ENCODE data around the gene DDX10.

DDX10 gene

DNA sequence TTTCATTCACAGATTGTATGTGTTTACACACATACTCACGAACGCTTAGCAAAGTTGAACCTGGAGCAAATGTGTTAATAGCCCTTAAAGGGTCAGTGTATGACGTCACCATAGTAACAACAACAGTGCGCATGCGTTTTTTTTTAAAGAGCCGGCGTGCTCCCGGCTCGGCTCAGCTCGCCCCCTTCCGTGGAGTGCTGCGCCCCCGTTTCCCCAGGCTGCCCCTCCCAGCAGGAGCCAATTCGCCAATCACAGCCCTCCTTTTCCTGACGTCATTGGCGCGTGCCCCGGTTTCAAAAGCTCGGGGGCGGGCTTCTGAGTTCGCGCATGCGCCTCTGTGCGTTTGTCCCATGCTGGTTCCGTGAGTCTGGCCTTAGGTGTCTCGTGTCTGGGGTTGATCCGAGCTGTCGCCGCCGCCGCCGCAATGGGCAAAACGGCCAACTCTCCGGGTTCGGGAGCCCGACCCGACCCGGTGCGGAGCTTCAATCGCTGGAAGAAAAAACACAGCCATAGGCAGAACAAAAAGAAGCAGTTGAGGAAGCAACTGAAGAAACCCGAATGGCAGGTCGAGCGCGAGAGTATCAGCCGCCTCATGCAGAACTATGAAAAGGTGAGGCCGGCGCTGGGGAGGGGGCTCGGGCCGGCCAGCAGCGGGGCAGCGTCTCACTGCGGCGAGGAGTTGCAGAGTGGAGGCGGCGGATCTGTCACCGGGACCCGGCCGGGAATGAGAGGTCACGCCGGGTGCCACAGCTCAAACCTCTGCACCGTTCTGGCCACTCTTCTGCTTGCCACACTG lies at the start of gene DDX10:
TSS of gene DDX10 (plus strand) at position 340 of the 796 bp plus-strand sequence. CDS start at position 425, 85 bp downstream.
- H3K36me3 ChIP-seq (ENCODE audit: insufficient read depth, low read length), result peaks cover 22% of the 10 kb centered on the region
- TF ChIP-seq POLR2AphosphoS5 (IDR thresholded peaks at IDR 0.05; ENCODE audit: borderline replicate concordance, low read depth, low read length), result peak; percentile 73
- no peak for TF ChIP-seq FOXP2 (optimal IDR thresholded peaks at IDR 0.05; ENCODE audit: control extremely low read depth, extremely low read length, insufficient read depth)
- TF ChIP-seq EZH2 (IDR thresholded peaks at IDR 0.05), result no peak

DNA sequence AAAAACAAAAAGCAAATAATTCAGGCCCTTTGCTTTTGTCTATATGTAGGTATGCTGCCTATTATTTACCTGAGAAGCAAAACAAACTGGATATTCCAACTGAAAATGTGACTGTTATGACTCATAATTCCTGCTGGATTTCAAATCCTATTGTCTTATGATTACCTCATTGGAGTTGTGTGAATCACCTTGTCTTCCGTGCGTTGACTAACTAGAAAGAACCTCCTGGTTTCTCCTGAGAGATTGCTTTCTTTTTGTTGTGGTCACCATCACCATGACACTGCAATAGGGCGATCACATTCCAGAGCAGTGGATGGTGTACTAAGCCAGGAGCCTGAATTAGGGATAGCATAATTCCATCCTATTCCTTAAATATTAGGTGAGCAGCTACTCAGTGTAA lies 48.3 kb upstream of the DDX10 start:
- Histone ChIP-seq H3K27ac (no peak overlapping the region), H3K9me3 (ENCODE audit: low read depth, low read length) (no peaks in the 10 kb centered on the region), H3K4me3 (no peak overlapping the region), H3K9ac (ENCODE audit: insufficient read length) (no peak overlapping the region), H3K36me3 (ENCODE audit: insufficient read depth, low read length) (no peaks in the 10 kb centered on the region)
- no peak for DNase-seq (ENCODE audit: low read depth, low spot score)
- TF ChIP-seq EZH2 (IDR thresholded peaks at IDR 0.05) (no peak), FOXP2 (optimal IDR thresholded peaks at IDR 0.05; ENCODE audit: control extremely low read depth, extremely low read length, insufficient read depth) (no peak), POLR2AphosphoS5 (IDR thresholded peaks at IDR 0.05; ENCODE audit: borderline replicate concordance, low read depth, low read length) (no peak)

More for the DNA sequence above, at the start of gene DDX10:
- H3K27ac ChIP-seq, result peak within 1 kb of the TSS; percentile 20
- no peaks in the 10 kb centered on the region for H3K9me3 ChIP-seq (ENCODE audit: low read depth, low read length)
- peak within 1 kb of the TSS; percentile 97 for H3K4me3 ChIP-seq
- DNase-seq (ENCODE audit: low read depth, low spot score), result peak; percentile 93
- H3K9ac ChIP-seq (ENCODE audit: insufficient read length), result peak within 1 kb of the TSS; percentile 96

DNA sequence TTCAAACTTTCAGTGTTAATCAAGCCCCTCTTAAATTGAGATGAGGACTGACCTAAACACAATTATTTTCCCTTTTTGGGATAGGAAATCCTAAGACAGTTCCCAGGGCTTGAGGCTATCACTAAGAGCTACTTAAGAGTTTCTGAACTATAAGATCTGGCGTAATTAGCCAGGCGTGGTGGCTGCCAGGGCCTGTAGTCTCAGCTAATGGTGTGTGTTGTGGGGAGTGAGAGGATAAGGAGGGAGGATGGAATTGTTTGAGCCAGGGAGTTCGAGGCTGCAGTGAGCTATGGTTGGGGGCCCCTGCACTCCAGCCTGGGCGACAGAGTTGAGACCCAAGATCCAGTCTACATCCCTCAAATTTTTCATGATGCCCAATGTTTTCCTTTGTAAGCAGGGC lies 47.8 kb upstream of the DDX10 start:
- TF ChIP-seq EZH2 (IDR thresholded peaks at IDR 0.05) (no peak), POLR2AphosphoS5 (IDR thresholded peaks at IDR 0.05; ENCODE audit: borderline replicate concordance, low read depth, low read length) (no peak), FOXP2 (optimal IDR thresholded peaks at IDR 0.05; ENCODE audit: control extremely low read depth, extremely low read length, insufficient read depth) (no peak)
- no peak for DNase-seq (ENCODE audit: low read depth, low spot score)
- no peak overlapping the region for H3K27ac ChIP-seq
- no peaks in the 10 kb centered on the region for H3K9me3 ChIP-seq (ENCODE audit: low read depth, low read length)
- no peak overlapping the region for H3K4me3 ChIP-seq
- H3K9ac ChIP-seq (ENCODE audit: insufficient read length), result no peak overlapping the region
- H3K36me3 ChIP-seq (ENCODE audit: insufficient read depth, low read length), result no peaks in the 10 kb centered on the region

DNA sequence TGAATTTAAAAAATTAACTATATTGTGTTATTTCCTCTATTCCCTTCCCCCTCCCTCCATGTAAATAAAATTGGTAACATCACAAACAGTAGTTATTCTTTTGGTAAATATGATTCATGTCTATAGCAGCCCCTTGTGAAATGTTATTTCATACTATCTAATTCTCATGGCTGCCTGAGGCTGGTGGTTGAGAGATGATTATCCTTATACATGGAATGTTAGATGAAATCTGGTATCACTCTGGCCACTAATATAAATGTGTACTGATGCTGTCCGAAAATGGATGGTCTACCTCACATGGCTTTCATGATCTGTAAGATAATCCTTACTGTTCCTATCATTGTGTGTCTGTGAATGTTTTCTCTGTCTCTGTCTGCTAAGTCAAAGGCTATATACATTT lies 46.3 kb upstream of the DDX10 start:
- Histone ChIP-seq H3K27ac (no peak overlapping the region), H3K4me3 (no peak overlapping the region), H3K9me3 (ENCODE audit: low read depth, low read length) (no peaks in the 10 kb centered on the region), H3K36me3 (ENCODE audit: insufficient read depth, low read length) (no peaks in the 10 kb centered on the region), H3K9ac (ENCODE audit: insufficient read length) (no peak overlapping the region)
- DNase-seq (ENCODE audit: low read depth, low spot score), result no peak
- no peak for TF ChIP-seq EZH2 (IDR thresholded peaks at IDR 0.05)
- TF ChIP-seq POLR2AphosphoS5 (IDR thresholded peaks at IDR 0.05; ENCODE audit: borderline replicate concordance, low read depth, low read length), result no peak
- TF ChIP-seq FOXP2 (optimal IDR thresholded peaks at IDR 0.05; ENCODE audit: control extremely low read depth, extremely low read length, insufficient read depth), result no peak

DNA sequence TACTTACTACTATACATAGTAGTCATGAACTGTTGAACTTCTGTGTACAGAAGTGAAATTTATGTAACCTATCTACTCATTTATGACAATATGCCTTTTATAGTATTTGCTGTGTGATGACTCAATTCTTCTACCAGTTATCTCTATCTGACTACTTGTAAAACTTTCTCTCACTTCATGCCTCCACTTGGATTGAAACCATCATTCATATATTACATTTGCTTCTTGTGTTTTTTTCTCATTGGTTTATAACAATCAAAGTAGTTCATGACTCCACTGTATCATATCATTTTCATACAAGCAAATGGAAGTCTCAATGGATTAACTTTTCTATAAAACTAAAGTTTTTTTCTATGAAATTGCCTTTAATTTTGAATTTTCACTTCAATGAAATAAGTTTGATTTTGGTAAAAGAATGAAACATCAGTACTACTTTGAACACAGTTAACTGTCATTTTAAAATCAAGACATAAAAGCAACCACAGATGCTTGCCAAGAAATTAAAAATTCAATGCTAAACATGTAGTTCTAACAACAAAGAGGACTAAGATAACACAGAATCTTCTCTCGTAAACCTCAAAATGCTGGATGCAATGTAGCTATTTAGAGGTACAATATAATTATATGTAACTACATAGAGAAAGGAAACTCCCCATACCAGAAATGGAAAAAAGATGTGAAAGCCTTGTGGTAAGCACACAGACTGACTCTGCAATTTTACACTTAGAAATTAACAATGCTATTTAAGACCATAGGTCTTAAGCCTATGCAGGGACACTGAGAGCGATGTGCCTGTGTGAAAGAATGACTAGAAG lies 43.7 kb upstream of the DDX10 start:
- H3K36me3 ChIP-seq (ENCODE audit: insufficient read depth, low read length), result no peaks in the 10 kb centered on the region
- DNase-seq (ENCODE audit: low read depth, low spot score), result no peak
- H3K4me3 ChIP-seq, result no peak overlapping the region
- H3K9ac ChIP-seq (ENCODE audit: insufficient read length), result no peak overlapping the region
- H3K9me3 ChIP-seq (ENCODE audit: low read depth, low read length), result no peaks in the 10 kb centered on the region
- no peak overlapping the region for H3K27ac ChIP-seq
- no peak for TF ChIP-seq FOXP2 (optimal IDR thresholded peaks at IDR 0.05; ENCODE audit: control extremely low read depth, extremely low read length, insufficient read depth)
- no peak for TF ChIP-seq EZH2 (IDR thresholded peaks at IDR 0.05)
- no peak for TF ChIP-seq POLR2AphosphoS5 (IDR thresholded peaks at IDR 0.05; ENCODE audit: borderline replicate concordance, low read depth, low read length)

DNA sequence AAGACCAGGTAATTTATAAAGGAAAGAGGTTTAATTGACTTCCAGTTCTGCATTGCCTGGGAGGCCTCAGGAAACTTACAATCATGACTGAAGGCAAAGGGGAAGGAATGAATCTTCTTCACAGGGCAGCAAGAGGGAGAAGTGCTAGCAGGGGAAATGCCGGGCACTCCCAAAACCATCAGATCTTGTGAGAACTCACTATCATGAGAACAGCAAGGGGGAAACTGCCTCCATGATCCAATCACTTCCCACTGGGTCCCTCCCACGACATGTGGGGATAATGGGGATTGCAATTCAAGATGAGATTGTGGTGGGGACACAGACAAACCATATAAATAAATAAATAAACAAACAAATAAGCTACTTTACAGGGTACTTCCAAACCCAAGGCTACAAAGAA lies 42.5 kb upstream of the DDX10 start:
- no peak overlapping the region for H3K4me3 ChIP-seq
- H3K9me3 ChIP-seq (ENCODE audit: low read depth, low read length), result no peaks in the 10 kb centered on the region
- DNase-seq (ENCODE audit: low read depth, low spot score), result no peak
- TF ChIP-seq EZH2 (IDR thresholded peaks at IDR 0.05) (no peak), POLR2AphosphoS5 (IDR thresholded peaks at IDR 0.05; ENCODE audit: borderline replicate concordance, low read depth, low read length) (no peak), FOXP2 (optimal IDR thresholded peaks at IDR 0.05; ENCODE audit: control extremely low read depth, extremely low read length, insufficient read depth) (no peak)
- no peak overlapping the region for H3K27ac ChIP-seq
- H3K9ac ChIP-seq (ENCODE audit: insufficient read length), result no peak overlapping the region
- no peaks in the 10 kb centered on the region for H3K36me3 ChIP-seq (ENCODE audit: insufficient read depth, low read length)

DNA sequence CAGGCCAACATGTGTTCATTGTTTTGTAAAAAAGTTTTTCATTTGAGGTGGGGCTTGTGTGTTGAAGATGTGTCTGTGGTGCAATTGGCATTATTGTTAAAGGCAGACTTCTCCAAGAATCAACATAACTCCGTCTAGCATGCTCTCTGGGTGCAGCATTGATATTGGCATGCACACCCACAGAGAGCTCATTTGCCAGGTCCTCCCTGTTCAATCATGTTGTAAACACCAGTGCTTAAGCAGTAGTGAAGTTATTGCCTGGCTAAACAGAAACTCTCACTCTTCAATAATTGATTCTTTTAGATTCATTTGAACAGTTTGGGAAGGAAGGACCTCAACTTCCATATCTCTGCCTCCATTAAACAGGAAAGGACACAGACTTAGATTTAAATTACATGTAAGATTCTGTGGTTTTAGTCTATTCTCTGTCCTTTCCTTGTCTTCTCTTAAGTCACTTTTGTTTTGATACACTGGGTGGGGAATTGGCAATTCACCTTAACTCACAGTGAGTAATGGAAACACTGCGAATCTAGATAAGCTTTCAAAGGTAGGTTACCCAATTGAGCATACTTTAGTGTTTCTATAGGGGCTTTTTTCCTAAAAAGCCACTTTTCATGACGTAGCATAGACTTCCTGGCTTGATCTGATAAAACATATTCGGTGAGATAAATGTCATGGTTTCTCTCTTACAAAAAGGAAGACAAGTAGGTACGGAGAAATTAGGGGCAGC lies 40.5 kb upstream of the DDX10 start:
- Histone ChIP-seq H3K9me3 (ENCODE audit: low read depth, low read length) (no peaks in the 10 kb centered on the region), H3K27ac (no peak overlapping the region), H3K4me3 (no peak overlapping the region), H3K36me3 (ENCODE audit: insufficient read depth, low read length) (no peaks in the 10 kb centered on the region), H3K9ac (ENCODE audit: insufficient read length) (no peak overlapping the region)
- no peak for DNase-seq (ENCODE audit: low read depth, low spot score)
- TF ChIP-seq EZH2 (IDR thresholded peaks at IDR 0.05), result no peak
- TF ChIP-seq FOXP2 (optimal IDR thresholded peaks at IDR 0.05; ENCODE audit: control extremely low read depth, extremely low read length, insufficient read depth), result no peak
- TF ChIP-seq POLR2AphosphoS5 (IDR thresholded peaks at IDR 0.05; ENCODE audit: borderline replicate concordance, low read depth, low read length), result no peak

DNA sequence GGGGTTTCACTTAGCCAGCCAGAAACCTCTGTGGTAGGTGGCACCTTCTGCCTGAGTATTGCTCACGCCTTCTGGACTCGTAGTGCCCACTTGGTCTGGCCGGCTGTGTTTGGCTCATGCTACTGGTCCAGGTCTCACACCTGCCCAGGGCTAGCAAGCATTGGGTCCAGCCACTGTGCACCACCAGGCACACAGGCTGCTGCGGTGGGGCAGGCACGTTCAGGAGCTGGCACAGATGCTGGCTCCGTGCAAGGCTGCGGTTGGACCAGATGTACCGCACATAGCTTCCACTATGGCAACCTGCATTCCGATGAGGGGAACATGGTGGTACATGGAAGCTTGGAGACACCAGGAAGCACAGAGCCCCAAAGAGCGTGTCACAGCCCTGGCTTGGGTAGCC lies 36.5 kb upstream of the DDX10 start:
- no peak overlapping the region for H3K9ac ChIP-seq (ENCODE audit: insufficient read length)
- no peak for TF ChIP-seq EZH2 (IDR thresholded peaks at IDR 0.05)

More for the DNA sequence above, 36.5 kb upstream of the DDX10 start:
- no peak overlapping the region for H3K27ac ChIP-seq
- no peaks in the 10 kb centered on the region for H3K9me3 ChIP-seq (ENCODE audit: low read depth, low read length)
- no peak overlapping the region for H3K4me3 ChIP-seq
- DNase-seq (ENCODE audit: low read depth, low spot score), result no peak
- H3K36me3 ChIP-seq (ENCODE audit: insufficient read depth, low read length), result no peaks in the 10 kb centered on the region
